NOMO-1 treated with DMSO at 0.1 percent for 48 hours (cell line): ENCODE measurements around the gene POC1B.
A peak's percentile ranks its signal among the peaks of the same experiment; 100 is the strongest.

Source experiments
- DNase-seq: peaks from one replicate; lab custom pipeline; 2025; ENCODE audit not compliant: unreplicated experiment; lab: John Stamatoyannopoulos, UW

Gene POC1B

DNA sequence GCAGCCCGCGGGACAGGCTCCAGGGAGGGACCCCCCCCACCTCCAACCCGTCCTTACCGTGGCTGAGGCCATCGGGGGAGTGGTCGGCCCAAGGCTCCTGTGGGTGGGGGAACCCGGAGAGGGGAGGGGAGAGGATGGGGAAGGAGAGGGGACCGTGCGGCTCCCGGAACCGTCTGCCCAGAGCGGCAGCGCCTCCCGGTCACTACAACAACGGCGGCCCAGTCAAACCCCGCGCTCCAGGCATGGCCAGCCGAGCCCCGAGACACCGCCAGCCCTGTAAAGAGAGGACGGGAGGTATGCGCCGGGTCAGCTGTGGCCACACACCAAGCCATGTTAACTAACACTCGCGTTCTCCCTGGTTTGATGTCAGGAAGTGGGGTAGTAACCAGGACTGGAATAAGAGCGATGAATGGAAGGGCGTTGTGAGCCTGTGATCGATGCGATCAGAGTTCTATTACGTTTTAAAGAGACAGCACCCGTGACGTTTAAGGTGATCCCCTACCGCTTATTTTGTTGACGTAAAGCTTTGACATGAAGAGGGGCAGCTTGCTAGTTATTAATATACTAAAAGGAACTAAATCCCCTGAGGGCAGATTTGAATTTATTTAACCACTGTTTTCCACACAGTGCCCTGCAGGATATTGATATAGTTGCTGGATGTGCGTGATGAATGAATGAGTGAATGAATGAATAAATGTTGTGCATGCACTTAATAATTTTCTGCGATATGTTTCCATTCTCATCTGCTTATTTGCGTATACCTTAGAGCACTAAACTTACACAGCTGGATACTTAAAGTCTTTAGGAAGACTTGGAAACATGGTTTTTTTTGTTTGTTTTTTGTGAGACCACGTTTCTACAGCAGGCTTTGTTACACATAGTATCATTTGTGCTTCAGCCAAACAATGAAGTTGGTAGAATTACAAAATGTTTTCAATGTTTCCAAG, at the start of gene POC1B:
Gene POC1B, minus strand, starts transcription at position 224 of the 947 bp plus-strand sequence. Its CDS starts 152 bp downstream, at position 72.
- peak; percentile 93 for DNase-seq

DNA sequence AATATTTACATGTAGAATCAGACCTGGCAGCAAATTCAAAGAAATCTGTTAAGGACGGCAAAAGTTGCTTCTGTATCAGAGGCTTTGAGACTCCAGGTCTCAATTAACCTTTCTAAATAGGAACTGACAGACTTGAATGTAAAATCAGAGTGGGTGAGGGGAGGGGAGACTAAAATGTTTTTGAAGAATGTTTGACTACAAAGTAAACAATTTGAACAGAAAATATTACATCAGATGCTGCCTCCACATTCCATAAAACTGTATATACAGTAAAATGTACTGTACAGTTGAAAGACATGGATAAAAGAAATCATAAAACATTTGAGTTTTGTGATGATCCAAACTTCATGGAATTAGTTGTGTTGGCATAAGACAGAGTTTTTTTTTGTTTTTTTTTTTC, 49.5 kb upstream of the POC1B start:
- DNase-seq: no peak

DNA sequence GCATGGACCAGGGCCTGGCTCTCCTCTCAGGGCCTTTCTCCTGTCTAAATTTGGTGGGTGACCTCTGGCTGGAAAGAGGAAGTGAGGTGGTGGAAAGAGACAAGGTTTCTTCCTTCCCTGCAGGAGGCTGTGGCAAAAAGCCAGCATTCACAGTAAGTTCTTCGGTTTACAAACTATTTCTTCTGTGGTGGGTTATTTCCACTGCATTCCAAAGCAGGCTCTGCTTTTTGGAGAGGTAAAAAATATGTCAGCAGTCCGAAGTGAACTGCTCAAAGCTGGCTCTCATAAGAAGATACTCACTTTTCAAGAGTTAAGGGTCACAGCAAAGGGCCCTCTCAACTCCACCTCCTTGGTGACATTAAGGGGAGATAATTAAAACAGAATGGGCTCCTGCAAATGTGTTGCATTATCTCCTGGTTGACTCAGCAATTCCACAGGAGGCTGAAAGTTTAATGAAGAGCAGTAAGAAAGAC, 48.9 kb upstream of the POC1B start:
- peak; percentile 74 for DNase-seq

DNA sequence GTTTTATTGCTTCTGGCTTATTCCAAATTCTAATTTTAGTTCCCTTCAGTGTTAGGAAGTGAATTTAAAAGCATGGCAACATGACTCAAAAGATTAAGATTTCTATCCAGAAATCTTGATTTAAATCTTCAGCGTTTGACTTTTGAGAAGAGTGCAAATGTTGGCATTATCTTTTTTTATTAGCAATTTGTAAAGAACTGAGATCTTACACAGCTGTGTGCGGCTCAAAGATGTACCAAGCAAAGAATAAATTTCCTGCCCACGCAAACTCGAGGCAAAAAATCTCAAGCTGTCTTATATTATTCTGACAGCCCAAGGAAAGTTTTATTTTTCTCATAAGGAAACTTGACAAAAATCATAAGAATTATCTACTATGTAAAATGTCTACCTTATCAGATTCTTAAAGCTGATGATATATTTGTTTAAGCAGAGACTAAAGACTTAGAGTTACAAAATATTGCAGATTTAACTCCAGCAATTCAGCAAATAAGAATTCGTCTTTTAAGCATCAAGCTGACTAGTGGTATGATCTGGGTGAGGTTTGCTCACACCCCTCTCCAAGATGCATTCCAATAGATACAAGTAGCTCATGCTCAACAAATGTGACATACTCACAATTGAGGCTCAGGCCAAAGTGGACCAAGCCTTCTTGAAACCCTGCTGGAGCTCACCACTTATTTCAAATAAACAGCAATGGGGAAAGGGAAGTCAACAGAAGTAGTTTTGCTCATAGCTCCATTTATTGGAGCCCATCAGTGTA, 47.4 kb upstream of the POC1B start:
- no peak for DNase-seq

DNA sequence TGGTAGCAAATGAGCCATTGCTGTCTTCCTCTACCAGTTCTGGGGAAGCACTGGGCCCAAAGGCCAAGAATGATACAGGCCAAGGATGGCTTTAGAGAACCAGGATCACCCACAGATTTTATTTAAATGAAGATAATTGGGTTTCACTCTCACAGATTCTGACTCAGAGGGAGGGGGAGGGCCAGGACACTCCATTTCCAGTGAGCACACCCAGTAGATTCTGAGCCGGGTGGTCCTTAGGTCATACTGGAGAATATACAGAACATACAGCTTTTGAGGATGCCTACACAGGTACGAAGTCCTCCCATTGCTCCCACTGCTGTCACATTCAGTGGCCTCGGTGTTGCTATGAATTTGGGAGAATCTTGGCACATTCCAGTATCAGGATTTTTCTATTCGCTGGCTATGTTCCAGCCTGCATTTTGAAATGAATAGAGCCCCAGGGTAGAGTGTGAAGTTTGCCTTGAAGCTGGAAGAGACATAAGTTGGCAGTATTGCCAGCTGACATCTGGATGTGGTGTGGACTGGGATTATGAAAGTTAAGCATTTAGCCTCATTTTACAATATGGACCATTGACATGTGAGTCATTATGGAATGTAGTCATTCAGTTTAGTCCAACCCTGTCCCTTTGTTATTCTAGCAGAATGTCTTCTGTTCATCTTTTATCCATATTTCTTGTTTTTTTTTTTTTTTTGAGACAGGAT, 45.8 kb upstream of the POC1B start:
- DNase-seq: no peak

DNA sequence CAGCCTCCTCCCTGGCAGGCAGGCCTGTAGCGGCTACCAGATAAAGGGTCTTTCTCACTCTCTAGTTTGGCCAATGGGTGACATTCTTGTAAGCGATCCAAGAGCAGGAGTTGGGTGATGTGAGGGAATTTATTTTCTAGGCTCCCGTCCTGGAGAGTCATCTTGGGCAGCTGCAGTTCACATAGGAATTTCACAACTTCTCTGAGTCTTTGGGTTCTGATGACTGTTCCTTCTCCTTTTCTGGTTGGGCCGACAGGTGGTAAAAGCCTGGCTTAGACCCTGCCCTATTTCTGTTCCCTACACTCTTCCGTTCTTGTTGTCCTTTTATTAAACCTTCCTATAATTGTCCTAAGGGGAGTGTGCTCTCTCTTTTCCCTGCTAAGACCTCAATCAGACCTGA, 42.6 kb upstream of the POC1B start:
- DNase-seq: peak; percentile 38

DNA sequence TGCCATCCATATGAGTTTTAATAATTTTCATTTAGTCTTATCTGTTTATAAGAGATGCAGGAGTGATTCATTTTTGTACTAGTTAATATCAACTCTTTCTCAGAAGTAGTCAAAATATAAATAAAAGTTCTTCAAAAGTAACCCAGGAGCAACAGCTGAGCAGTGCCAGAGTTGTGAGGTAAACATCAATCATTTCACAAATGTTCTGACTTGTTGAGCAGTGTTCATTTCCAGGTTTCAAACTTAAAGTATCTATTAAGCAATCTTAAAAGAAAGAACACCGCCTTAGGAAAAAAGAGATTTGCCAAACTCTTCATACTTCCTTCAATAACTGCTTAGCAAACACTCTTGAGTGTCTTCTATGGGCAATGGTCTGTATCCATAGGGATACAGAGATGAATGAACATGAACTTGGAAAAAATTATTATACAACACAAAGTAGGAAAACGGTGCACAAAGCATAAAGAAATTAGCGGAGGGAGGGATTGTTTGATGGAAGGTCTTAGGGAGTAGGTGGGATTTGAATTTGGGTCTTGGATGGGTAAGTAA, 41.9 kb upstream of the POC1B start:
- DNase-seq: no peak

DNA sequence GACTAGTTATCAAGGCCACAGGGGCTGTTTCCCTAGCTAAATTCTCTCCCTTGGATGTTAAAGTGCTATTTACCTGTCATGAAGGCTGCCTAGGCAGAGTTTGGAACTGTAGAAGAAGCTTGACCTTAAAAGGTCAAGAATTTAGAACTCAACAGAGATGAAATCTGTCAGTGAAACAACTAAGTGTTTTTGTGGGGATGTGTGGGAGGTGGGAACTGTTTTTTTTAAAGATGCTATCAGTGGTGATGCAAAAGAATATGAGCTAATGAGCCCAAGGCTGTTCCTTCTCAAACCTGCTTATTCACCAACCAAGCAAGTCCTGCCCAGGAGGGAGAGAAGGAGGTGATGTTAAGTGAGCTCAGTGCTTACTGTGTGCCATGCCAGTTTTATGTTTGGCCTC, 40.8 kb upstream of the POC1B start:
- no peak for DNase-seq

DNA sequence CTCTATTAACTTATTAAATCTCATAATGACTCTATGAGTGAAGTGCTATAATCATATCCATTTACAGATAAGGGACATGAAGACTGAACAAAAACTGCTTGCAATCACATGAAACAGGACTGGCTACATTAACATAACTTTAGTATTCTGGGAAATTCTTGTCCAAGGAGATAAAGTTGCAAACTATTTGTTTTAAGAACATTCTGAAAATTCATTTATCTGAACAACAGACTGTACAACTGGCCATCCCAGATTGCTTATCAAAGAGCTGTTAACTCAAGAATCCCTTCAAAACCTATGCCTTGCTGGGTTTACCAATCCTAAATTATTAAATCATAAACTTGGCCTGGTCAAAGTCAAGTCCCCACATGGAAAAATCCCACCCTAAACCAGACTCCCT, 39.2 kb upstream of the POC1B start:
- DNase-seq: no peak

DNA sequence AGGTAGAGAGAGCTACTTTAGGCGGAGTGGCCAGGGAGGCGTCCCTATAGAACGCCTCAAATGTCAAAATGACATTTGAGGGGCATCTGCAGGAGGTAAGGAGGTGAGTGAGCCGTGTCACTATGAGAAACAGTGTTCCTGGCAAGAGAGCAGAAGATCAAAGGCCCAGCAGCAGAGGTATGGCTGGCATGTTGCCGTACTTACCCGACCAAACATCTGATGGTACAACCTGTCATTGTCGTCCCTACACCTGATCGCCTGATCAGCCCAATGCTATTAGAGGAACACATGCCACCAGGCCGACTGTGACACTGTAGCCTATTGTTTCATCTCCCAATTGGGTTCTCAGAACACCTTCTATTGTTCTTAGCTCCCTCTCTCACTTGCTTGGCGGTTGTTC, 33.9 kb upstream of the POC1B start:
- DNase-seq: no peak

DNA sequence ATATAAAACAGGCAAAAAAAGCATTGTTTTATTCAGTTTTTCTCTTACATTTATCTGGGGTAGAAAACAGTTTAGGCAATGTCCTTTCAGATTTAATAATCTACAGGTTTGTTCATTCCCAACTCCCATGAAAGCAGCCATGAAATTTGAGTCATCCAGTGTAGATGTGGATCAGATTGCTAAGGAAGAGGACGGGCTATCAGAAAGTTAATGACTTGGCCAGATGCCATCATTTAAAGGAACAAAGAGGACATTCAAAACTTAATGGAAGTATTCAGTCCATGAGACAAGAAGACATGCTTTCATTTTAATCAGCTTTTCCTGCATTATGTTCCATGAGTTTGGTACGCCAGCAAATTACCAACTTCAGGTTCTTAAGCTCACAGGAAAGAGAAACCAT, 31.1 kb upstream of the POC1B start:
- no peak for DNase-seq

DNA sequence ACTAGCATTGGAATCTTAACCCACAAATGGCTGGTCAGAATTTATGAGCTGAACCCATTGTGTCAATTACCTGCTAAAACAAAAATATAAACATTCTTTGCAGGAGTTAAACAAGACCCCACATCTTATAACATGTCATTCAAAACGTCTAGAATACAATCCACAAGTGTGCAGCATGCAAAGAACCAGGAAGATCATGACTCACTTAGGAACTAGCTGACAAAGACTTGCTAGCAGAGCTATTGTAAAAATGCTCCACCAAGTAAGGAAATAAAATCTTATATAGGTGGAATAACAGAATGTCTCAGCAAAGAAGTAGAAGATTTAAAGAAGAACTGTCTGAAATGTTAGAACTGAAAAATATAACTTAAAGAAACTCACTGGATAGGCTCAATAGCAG, 26.5 kb upstream of the POC1B start:
- DNase-seq: no peak

DNA sequence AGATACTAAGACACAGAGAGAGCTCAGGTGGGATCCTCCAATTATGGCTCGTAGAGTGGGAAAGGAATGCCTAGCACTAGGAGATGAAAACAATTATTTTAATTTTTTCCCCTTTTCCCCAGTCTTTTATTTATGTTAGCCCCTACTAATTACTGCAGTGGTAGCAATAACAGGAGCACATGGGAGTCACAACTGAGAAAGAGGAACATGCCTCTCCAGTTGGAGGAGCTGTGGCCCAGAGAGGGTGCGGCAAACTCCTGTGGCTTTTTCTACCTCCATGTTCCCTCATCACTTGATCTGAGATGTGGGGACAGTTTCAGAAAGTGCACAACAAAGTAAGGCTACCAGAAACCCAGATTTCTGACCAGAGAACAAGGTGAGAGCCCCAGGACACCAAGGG, 25.9 kb upstream of the POC1B start:
- DNase-seq: no peak

DNA sequence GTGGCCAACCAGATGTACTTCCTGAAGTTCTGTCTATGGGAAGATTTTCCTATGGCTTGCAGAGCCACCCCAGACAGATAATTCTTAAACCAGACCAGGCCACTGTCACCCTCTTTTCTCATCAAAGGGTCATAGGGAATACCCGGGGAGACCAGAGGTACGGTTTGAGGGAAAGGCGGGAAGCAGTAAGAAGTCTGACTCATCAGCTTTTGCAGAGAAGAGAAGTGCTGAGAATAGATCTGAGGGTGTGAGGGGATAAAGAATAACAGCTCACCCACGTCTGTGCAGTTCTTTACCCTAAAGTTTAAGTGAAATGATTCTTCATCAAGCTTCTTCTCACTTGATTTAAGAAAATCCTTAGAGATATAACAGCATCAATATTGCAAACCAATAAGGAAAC, 21.3 kb upstream of the POC1B start:
- DNase-seq: peak; percentile 12

DNA sequence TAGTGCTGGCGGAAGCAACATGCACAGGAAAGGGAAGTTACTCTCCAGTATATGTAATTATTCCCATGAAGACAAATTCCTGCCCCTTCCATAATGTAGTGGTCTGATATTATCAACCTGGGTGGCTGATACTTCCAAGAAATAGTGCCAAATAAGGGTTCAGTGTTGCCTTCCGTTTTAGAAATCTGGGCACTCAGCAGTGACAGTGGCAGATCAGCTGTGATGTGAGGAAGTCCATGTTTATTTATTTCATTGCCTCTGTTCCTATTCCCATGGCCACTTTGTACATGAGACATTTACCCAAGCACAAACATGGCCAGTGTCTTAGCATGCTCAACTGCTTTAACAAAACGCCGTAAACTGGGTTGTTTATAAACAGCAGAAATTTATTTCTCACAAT, 20.3 kb upstream of the POC1B start:
- DNase-seq: no peak

DNA sequence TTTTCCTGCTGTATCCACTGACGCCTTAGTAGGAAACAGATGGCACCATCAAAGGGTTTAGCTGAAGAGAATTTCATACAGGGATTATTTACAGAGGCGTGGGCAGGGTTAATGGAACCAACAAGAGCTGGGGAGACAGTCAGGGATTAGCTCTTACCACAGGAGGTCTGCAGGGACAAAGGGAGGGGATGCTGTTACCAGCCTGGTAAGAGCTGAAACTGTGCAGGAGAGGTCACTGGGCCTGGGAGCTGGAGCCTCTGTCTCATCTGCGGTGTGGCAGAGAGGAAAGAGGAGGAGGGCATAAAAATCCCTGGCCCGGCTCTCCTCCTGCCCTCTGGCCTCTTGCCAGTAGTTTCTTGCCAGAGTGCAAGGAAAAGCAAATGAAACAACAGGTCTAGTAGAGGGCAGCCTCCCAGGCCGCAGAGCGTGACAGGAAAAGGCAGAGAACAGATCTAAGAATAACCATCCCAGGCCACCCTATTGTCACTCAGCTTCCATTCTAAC, 18.9 kb upstream of the POC1B start:
- DNase-seq: no peak

DNA sequence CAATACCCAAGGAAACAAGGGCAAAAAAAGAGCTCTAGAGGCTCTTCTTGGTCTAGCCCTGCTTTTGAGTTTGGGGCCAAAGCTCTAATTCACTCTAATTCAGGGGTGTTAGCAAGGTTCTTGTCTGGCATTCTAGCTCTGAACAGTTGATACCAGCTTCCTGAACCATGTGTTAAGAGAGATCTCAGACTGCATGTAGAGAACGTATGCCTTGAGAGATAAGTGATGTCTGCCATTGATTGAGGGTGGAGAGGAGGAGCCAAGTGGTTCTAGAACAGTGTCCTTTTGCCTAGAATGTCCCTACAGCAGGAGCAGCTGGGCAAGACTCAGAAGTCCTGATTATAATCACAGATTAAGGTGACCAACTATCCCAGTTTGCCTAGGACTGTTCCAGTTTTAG, 18.2 kb upstream of the POC1B start:
- DNase-seq: no peak

DNA sequence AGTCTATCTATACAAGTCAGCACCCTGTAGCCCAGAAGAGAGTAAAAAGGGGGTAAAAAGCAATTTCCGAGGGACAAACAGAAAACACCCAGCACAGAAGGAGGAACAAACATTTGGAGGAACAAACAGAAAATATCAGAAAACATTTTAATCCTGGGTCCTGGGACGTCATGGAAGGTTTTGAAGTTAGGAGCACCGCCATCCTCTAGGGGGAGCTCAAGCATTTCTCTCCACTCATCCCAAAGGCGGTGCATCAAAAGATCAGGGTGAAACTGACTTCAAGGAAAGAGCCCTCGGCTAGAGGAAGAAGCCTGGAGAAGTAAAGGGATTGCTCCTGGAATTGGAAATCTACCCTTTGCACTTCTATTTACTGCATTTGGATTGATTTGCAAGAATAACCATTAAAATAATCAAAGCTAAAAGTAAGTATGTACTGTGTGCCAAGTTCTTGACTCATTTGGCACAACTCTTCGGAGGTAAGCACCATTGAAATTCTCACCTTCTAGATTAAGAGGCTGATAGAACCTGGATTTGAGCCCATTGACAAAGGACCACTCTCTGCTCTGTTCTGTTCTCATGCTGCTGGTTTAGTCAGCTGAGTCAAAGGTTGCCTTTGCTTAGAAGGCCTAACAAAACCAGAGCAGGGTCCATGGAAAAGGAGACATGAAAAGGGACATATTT, 17.2 kb upstream of the POC1B start:
- DNase-seq: peak; percentile 64

DNA sequence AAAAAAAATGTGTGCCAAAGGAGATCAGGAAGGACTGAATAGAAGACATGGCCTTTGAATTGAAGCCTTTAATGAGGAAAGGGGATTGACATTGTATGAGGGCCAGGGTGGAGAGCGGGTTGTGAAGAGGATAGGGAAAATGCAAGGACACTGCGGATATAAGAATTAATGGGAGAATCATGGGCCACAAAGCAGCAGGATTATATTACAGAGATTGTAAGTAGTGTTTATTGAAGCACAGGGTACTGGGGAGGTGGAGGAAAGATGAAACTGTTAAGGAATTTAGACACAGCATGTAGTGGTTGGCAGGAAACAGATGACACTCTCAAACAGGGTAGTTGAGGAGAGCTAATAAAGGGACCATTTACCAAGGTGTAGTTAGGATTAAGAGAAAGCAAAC, 16.4 kb upstream of the POC1B start:
- no peak for DNase-seq

DNA sequence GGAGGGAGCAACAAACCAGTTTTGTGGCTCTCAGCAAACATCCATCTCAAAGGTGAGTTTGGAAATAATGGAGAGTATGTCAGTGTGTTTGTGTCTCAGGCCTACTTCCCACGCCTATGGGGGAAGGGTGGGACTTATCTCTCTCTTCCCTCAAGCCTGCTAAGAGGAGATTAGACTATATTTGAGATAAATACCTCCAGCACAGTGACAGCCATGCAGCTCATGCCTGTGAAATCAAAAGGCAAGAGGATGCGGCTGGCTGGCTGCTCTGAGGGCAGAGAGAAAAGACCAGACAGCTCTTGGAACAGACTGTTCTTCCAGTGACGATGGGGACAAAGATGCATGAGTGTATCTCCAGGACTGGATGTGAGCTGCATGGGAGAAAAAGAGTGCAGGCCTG, 14.7 kb upstream of the POC1B start:
- DNase-seq: no peak
